Endothelial cell of umbilical vein (primary cell): ENCODE measurements around the gene HSPA1B. TPM values are rescaled to one million over a fixed set of nuclear protein-coding genes. Genes with fewer than 3 reads are reported as not detected.

Experiments
- BruUV-seq: library from RNA; stranded (reverse); fragments of 400-500 nt; replicated peaks from 2 replicates; lab custom pipeline; 2021; lab: Mats Ljungman, UMichigan
- CTCF ChIA-PET: fragments of 300-600, 350-600 bp; sonication (Branson Sonifier 250); formaldehyde crosslinking; loops from one replicate; lab custom pipeline; 2021; ENCODE audit warnings: antibody characterized with exemption, inconsistent platforms; lab: Charles Lee
- POLR2A ChIA-PET: fragments of 300-600, 350-600 bp; sonication (Branson Sonifier 250); formaldehyde crosslinking; loops from one replicate; lab custom pipeline; 2021; ENCODE audit warnings: antibody characterized with exemption, inconsistent platforms; lab: Charles Lee
- DNase-seq: peaks from one replicate; pipeline ENCODE4 v3.0.0-alpha.2; 2011; ENCODE audit warnings: low read depth, low spot score
- FAIRE-seq: peaks from 2 replicates; lab custom pipeline; 2011; peaks lifted over from hg19 to GRCh38; lab: Jason Lieb, UNC
- H2AFZ ChIP-seq: 2 replicates; pipeline ENCODE4 v1.6.0; 2012; ENCODE audit warnings: low read depth, low read length, control low read depth, inconsistent platforms
- H3K27ac ChIP-seq: 2 replicates; pipeline ENCODE4 v1.5.1; 2011; ENCODE audit warnings: low read depth, mild to moderate bottlenecking, control low read depth, low read length, moderate library complexity; ENCODE audit not compliant: insufficient read depth
- H3K27me3 ChIP-seq, 2 experiments: 2 replicates each; pipeline versions ENCODE4 v1.6.0 to v1.6.1; 2011; ENCODE audit warnings: low read length in 2 of 2, mixed read lengths in 1 of 2; ENCODE audit not compliant: control insufficient read depth in 2 of 2, insufficient read depth in 2 of 2
- H3K36me3 ChIP-seq, 2 experiments: 2 replicates in 1 of 2; 3 replicates in 1 of 2; pipeline ENCODE4 v1.5.1; 2011; ENCODE audit warnings: low read length in 2 of 2, mild to moderate bottlenecking in 1 of 2, moderate library complexity in 1 of 2; ENCODE audit not compliant: control insufficient read depth in 2 of 2, insufficient read depth in 2 of 2; ENCODE audit errors: extremely low read depth in 1 of 2
- H3K4me1 ChIP-seq: 3 replicates; pipeline ENCODE4 v1.5.1; 2011; ENCODE audit warnings: mild to moderate bottlenecking, low read length; ENCODE audit not compliant: control insufficient read depth, insufficient read depth; ENCODE audit errors: extremely low read depth
- H3K4me2 ChIP-seq: 2 replicates; pipeline ENCODE4 v1.6.1; 2011; ENCODE audit warnings: low read length, control low read depth, mixed read lengths; ENCODE audit not compliant: insufficient read depth
- H3K4me3 ChIP-seq, 3 experiments: fragments of 200-600 bp in 1 of 3; sonication (generic), shearing (Covaris generic) in 1 of 3; replicated peaks in 1 of 3; 2 replicates each; pipeline ENCODE4 v1.5.1; 2011 to 2016; ENCODE audit warnings: control low read depth in 3 of 3, low read length in 3 of 3, mild to moderate bottlenecking in 2 of 3, inconsistent platforms in 1 of 3, low read depth in 1 of 3, moderate library complexity in 1 of 3; ENCODE audit not compliant: insufficient read depth in 1 of 3
- H3K79me2 ChIP-seq: 2 replicates; pipeline ENCODE4 v1.6.0; 2012; ENCODE audit warnings: low read length, inconsistent platforms; ENCODE audit not compliant: control insufficient read depth, insufficient read depth
- H3K9ac ChIP-seq: replicated peaks from 2 replicates; pipeline ENCODE3; 2011; ENCODE audit warnings: low read length, control low read depth; ENCODE audit not compliant: insufficient read depth; ENCODE audit errors: extremely low read depth
- H3K9me1 ChIP-seq: replicated peaks from 3 replicates; pipeline ENCODE4 v1.6.0; 2011; ENCODE audit warnings: mild to moderate bottlenecking, low read length; ENCODE audit not compliant: control insufficient read depth, insufficient read depth; ENCODE audit errors: extremely low read depth
- H3K9me3 ChIP-seq: replicated peaks from 2 replicates; pipeline ENCODE4 v1.5.1; 2012; ENCODE audit warnings: low read length, inconsistent platforms; ENCODE audit not compliant: control insufficient read depth, insufficient read depth
- H4K20me1 ChIP-seq: replicated peaks from 2 replicates; pipeline ENCODE3; 2011; ENCODE audit warnings: mild to moderate bottlenecking, low read length; ENCODE audit not compliant: control insufficient read depth, insufficient read depth; ENCODE audit errors: extremely low read depth
- EZH2 ChIP-seq: IDR thresholded peaks from 2 replicates; pipeline ENCODE4 v1.6.1; 2012; ENCODE audit warnings: borderline replicate concordance, low read depth, mild to moderate bottlenecking, moderate library complexity, low read length, inconsistent platforms; ENCODE audit not compliant: severe bottlenecking
- FOS ChIP-seq: IDR thresholded peaks from 2 replicates; pipeline ENCODE4 v1.6.1; 2011; ENCODE audit warnings: mild to moderate bottlenecking, low read length, moderate library complexity, borderline replicate concordance; ENCODE audit not compliant: insufficient read depth
- GATA2 ChIP-seq: IDR thresholded peaks from 2 replicates; pipeline ENCODE4 v1.7.0; 2011; ENCODE audit warnings: low read depth, mild to moderate bottlenecking, moderate library complexity, mixed read lengths, low read length; ENCODE audit not compliant: insufficient read length, insufficient read depth
- JUN ChIP-seq: IDR thresholded peaks from 2 replicates; pipeline ENCODE4 v1.6.1; 2011; ENCODE audit warnings: borderline replicate concordance, low read depth; ENCODE audit not compliant: insufficient read length, insufficient read depth
- MAX ChIP-seq: IDR thresholded peaks from 2 replicates; pipeline ENCODE4 v1.6.1; 2011; ENCODE audit not compliant: insufficient read depth, insufficient read length
- MYC ChIP-seq: IDR thresholded peaks from one replicate; pipeline ENCODE4 v1.6.1; 2011; ENCODE audit warnings: mild to moderate bottlenecking, low read depth, low read length
- POLR2A ChIP-seq: IDR thresholded peaks from 2 replicates; pipeline ENCODE4 v1.6.1; 2012; ENCODE audit warnings: low read depth, mild to moderate bottlenecking, control low read depth, low read length
- POLR2AphosphoS5 ChIP-seq: IDR thresholded peaks from 2 replicates; pipeline ENCODE4 v1.6.1; 2012; ENCODE audit warnings: low read depth, mild to moderate bottlenecking, control low read depth, low read length, moderate library complexity; ENCODE audit not compliant: insufficient read depth
- dilution Hi-C: fragments of 300-500 bp; cut with MboI; formaldehyde crosslinking; loops from one replicate; pipeline ENCODE4 v1.15.0; 2019; ENCODE audit warnings: low sequenced_read_pairs; ENCODE audit not compliant: extremely low pct_ligation_motif_present
- intact Hi-C: fragments of 100-400 bp; cut with micrococcal nuclease; formaldehyde crosslinking; loops from one replicate; pipeline ENCODE4 v1.10.0; 2022
- polyA plus RNA-seq, 4 experiments: library from polyadenylated mRNA; depleted of rRNA in 3 of 4; stranded (reverse) in 3 of 4; unstranded in 1 of 4; fragments of >200 nt; gene quantifications; 2 replicates each; pipeline versions ENCODE4 v1.2.1 to v1.2.3, GENCODE V29; 2011 to 2012; ENCODE audit warnings: missing spikeins in 1 of 4
- total RNA-seq: library from RNA; stranded (reverse); gene quantifications from 2 replicates; pipeline ENCODE4 v1.2.3, GENCODE V29; 2021
- TF ChIP-seq, protein P1 (sequence below), 2 donors: IDR thresholded peaks; 1 replicate in 1 of 2; 2 replicates in 1 of 2; pipeline ENCODE4 v1.5.1; 2011; ENCODE audit warnings: low read length in 2 of 2, mild to moderate bottlenecking in 2 of 2, moderate library complexity in 2 of 2, control low read depth in 1 of 2, inconsistent platforms in 1 of 2, low read depth in 1 of 2; ENCODE audit not compliant: insufficient read depth in 1 of 2; ENCODE audit errors: extremely low read depth in 1 of 2

HSPA1B gene
- total and polyA plus RNA-seq, 2 donors (not counting 3 experiments of a cell fraction or from before 2014, with no cell fraction given): 27.1 to 54.0 TPM

DNA sequence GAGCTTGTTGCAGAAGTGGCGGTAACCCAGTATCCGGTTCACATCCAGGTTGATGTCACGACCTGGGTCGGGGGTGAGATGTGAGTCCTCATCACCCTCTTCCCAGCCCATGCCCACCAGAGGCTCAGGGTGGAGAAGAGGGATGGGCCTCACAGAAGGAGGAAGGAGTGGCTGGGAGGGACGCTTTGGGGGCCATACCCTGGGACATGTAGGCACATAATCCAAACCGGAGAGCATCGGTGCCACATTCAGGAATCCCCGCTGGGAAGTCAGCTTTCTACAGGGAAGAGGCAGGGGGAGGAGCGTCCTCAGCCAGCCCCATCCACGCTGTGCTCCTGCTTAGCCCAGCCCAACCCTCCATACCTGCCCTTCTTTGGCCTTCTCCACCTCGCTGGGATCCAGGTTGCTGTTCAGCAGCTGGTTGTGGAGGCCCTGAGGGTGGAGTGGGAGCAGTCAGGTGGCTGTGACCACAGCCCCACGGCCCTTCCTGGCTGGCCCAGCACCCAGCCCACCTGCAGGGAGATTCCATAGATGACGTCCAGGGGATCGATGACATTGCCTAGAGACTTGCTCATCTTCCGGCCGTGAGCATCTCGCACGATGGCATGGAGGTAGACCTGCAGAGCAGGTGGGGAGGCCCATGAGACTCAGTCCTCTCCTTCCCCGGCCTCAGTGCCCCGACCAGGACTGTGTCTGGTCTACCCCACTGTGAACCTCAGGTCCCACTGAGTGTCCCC lies 46.9 kb upstream of the HSPA1B start:
- Histone ChIP-seq H3K27me3 (no peaks in the 10 kb centered on the region), H3K27ac (no peak overlapping the region), H3K9ac (no peak overlapping the region), H4K20me1 (no peaks in the 10 kb centered on the region), H2AFZ (no peak overlapping the region), H3K4me2 (no peak overlapping the region), H3K36me3 (peaks cover 8 to 45% of the 10 kb centered on the region in 2 experiments), H3K4me1 (peaks cover 4% of the 10 kb centered on the region), H3K79me2 (no peaks in the 10 kb centered on the region), H3K9me3 (no peaks in the 10 kb centered on the region), H3K4me3 (no peak overlapping the region), H3K9me1 (no peaks in the 10 kb centered on the region)
- FAIRE-seq: no peak
- no peak for TF ChIP-seq GATA2
- TF ChIP-seq, protein P1, sequence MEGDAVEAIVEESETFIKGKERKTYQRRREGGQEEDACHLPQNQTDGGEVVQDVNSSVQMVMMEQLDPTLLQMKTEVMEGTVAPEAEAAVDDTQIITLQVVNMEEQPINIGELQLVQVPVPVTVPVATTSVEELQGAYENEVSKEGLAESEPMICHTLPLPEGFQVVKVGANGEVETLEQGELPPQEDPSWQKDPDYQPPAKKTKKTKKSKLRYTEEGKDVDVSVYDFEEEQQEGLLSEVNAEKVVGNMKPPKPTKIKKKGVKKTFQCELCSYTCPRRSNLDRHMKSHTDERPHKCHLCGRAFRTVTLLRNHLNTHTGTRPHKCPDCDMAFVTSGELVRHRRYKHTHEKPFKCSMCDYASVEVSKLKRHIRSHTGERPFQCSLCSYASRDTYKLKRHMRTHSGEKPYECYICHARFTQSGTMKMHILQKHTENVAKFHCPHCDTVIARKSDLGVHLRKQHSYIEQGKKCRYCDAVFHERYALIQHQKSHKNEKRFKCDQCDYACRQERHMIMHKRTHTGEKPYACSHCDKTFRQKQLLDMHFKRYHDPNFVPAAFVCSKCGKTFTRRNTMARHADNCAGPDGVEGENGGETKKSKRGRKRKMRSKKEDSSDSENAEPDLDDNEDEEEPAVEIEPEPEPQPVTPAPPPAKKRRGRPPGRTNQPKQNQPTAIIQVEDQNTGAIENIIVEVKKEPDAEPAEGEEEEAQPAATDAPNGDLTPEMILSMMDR (IDR thresholded peaks at IDR 0.05; ENCODE audit: extremely low read depth in 1 of 2, insufficient read depth in 1 of 2, low read depth in 1 of 2, low read length in 2 of 2): no peak
- TF ChIP-seq MYC: no peak
- TF ChIP-seq POLR2AphosphoS5: no peak
- no peak for TF ChIP-seq MAX
- TF ChIP-seq POLR2A: no peak
- no peak for TF ChIP-seq FOS
- no peak for TF ChIP-seq EZH2
- TF ChIP-seq JUN: no peak
- ChIA-PET POLR2A (no interaction called here), CTCF (interaction anchor here (0.9 to 2.3 kb wide), 2 partner anchors 10 to 11 kb away, joined by 3 to 14 read pairs; no protein-coding TSS in a partner anchor)
- BruUV-seq: no TSS peak
- no peak for DNase-seq
- dilution Hi-C loops: no loop called here
- intact Hi-C loops: no loop called here
